Retinal pigment epithelial cell (primary cell): ENCODE data around the gene YEATS2.
"Not testable (repeated sequence)": the region's sequence is repeated elsewhere in the genome, so short reads cannot be mapped to it uniquely, and the experiment has no call there.

ENCODE experiments used
- DNase-seq: peaks from one replicate; pipeline ENCODE4 v3.0.0-alpha.2; 2010; ENCODE audit warnings: low read depth
- H3K4me3 ChIP-seq: 2 replicates; pipeline ENCODE4 v1.5.1; 2011; ENCODE audit warnings: mild to moderate bottlenecking, low read length, control low read depth, moderate library complexity
- TF ChIP-seq, protein P1 (sequence below): conservative IDR thresholded peaks from 2 replicates; pipeline ENCODE4 v1.5.1; 2011; ENCODE audit warnings: low read depth, low read length, control low read depth, inconsistent platforms

The YEATS2 gene

DNA sequence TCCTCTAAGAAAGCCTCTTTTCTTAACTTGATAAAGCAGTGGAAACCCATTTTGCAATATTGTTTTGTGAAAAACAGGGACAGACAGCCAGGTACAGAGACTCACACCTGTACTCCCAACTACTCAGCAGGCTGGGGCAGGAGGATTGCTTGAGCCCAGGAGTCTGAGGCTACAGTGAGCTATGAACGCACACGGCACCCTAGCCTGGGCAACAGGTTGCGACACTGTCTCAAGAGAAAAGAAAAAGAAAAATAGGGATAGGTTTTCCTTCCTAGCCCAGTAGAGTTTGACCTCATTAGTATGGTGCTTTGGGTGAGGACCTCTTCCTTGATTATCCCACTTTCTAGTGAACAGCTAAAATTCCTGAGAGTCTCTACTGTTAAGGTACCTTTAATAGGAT is 17.5 kb upstream of the YEATS2 start:
- TF ChIP-seq, protein P1, sequence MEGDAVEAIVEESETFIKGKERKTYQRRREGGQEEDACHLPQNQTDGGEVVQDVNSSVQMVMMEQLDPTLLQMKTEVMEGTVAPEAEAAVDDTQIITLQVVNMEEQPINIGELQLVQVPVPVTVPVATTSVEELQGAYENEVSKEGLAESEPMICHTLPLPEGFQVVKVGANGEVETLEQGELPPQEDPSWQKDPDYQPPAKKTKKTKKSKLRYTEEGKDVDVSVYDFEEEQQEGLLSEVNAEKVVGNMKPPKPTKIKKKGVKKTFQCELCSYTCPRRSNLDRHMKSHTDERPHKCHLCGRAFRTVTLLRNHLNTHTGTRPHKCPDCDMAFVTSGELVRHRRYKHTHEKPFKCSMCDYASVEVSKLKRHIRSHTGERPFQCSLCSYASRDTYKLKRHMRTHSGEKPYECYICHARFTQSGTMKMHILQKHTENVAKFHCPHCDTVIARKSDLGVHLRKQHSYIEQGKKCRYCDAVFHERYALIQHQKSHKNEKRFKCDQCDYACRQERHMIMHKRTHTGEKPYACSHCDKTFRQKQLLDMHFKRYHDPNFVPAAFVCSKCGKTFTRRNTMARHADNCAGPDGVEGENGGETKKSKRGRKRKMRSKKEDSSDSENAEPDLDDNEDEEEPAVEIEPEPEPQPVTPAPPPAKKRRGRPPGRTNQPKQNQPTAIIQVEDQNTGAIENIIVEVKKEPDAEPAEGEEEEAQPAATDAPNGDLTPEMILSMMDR, result no peak
- no peak for DNase-seq
- no peak overlapping the region for H3K4me3 ChIP-seq

- no peak for DNase-seq
- TF ChIP-seq, protein P1, result no peak
- H3K4me3 ChIP-seq, result no peak overlapping the region
These were observed 9.9 kb upstream of the YEATS2 start for GRCh38 chr3:183687705-183688104.

GRCh38 chr3:183688874-183689273 is 8.7 kb upstream of the YEATS2 start:
- no peak overlapping the region for H3K4me3 ChIP-seq
- TF ChIP-seq, protein P1, result no peak
- no peak for DNase-seq

DNA sequence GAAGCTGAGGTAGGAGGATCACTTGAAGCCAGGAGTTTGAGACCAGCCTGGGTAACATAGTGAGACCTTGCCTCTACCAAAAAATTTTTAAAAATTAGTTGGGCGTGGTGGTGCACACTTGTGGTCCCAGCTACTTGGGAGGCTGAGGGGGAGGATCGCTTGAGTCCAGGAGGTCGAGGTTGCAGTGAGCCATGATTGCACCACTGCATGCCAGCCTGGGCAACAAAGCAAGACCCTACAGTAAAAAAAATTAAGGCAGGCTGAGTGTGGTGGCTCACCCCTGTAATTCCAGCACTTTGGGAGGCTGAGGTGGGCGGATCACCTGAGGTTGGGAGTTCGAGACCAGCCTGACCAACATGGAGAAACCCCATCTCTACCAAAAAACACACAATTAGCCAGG is 8.0 kb upstream of the YEATS2 start:
- not testable (repeated sequence) for H3K4me3 ChIP-seq, DNase-seq

- no peak overlapping the region for H3K4me3 ChIP-seq
- no peak for DNase-seq
- TF ChIP-seq, protein P1, result no peak
These were observed 7.1 kb upstream of the YEATS2 start for GRCh38 chr3:183690402-183690995.

DNA sequence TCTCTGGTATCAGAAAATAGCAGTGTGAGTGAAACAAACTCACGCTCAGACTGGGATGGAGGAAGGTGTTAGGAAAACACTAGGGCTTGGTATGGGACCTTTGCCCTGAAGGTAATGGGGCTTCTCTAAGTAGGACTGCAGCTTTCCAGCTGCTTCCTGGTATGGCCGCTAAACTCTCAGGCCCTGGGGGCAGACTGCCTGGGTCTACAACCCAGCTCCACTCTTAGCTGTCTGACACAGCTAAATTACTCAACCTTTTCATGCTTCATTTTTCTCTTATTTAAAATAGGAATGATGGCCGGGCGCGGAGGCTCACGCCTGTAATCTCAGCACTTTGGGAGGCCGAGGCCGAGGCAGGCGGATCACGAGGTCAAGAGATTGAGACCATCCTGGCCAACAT is 5.2 kb upstream of the YEATS2 start:
- no peak overlapping the region for H3K4me3 ChIP-seq
- TF ChIP-seq, protein P1, result no peak
- no peak for DNase-seq

DNA sequence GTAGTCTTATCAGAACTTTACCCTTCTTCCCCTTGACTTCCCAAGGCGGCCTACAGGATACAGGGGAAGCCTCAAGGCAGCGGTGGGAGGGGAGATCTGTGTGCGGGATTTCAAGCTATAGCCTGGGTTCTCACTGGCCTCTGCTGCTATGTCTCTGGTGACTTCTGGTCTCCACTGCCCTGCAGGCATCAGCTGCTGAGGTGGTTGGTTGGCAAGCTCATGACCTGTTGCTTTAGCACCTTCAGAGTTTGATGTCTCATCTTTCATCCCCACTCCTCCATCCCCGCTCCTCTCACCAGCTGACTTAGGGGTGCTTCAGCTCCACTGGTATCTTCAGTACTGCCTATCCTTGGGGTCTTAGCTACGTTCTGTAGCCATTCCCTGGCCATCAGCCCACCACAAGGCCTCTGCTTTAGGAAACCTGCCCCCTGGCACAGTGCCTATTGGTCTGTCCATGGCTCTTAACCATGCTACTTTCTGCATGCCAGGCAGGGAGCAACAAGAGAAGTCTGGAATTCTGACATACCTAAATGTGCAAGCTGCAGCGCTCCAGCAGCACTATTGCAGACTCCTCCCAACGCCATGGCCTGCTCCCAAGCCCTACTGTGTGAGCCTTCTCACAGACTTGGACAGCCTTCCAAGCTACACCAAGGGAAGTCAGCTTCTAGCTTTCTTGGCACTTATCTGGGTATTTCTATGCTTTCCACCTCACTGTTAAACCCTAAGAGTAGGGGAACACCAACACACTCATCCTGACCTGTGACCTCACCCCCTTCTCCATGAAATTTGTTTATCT is 1.8 kb upstream of the YEATS2 start:
- TF ChIP-seq, protein P1, result no peak
- no peak overlapping the region for H3K4me3 ChIP-seq
- DNase-seq, result no peak
